ENCODE results near the gene RPP30.
"Not testable (repeated sequence)": the region's sequence is repeated elsewhere in the genome, so short reads cannot be mapped to it uniquely, and the experiment has no call there.

DNA sequence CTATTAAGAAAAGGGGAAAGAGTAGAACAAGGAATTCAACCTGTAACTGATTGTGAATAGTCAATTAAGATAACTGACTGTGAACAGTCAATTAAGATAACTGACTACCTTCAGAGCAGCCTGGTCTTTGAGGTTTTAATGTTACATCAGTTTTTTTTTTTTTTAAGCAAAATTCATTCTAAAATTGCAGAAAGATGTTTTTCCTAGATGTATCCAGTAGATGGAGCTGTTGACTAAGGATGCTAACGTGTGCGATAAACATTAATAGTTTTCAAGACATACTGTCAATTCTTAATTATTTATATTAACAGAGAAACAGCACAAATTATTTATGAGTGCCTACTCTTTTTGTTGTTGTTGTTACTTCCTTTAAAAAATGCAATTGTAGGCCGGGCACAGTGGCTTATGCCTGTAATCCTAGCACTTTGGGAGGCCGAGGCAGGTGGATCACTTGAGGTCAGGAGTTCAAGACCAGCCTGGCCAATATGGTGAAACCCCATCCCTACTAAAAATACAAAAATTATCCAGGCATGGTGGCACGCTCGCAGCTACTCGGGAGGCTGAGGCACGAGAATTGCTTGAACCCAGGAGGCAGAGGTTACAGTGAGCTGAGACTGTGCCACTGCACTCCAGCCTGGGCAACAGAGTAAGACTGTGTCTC, 8.4 kb downstream of the RPP30 start:
- TF ChIP-seq, protein P1, sequence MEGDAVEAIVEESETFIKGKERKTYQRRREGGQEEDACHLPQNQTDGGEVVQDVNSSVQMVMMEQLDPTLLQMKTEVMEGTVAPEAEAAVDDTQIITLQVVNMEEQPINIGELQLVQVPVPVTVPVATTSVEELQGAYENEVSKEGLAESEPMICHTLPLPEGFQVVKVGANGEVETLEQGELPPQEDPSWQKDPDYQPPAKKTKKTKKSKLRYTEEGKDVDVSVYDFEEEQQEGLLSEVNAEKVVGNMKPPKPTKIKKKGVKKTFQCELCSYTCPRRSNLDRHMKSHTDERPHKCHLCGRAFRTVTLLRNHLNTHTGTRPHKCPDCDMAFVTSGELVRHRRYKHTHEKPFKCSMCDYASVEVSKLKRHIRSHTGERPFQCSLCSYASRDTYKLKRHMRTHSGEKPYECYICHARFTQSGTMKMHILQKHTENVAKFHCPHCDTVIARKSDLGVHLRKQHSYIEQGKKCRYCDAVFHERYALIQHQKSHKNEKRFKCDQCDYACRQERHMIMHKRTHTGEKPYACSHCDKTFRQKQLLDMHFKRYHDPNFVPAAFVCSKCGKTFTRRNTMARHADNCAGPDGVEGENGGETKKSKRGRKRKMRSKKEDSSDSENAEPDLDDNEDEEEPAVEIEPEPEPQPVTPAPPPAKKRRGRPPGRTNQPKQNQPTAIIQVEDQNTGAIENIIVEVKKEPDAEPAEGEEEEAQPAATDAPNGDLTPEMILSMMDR (IDR thresholded peaks at IDR 0.05; ENCODE audit: borderline replicate concordance, extremely low read depth, low read length, poor library complexity, severe bottlenecking), result peak; percentile 82
- TF ChIP-seq EZH2 (IDR thresholded peaks at IDR 0.05; ENCODE audit: borderline replicate concordance, low read depth, low read length, severe bottlenecking), result not testable (repeated sequence)
